GM18499 (cell line): ENCODE data around the gene HPCAL1.
"Not testable (repeated sequence)": the region's sequence is repeated elsewhere in the genome, so short reads cannot be mapped to it uniquely, and the experiment has no call there.

ENCODE experiments used
- ATAC-seq: cut with Tn5 transposase; IDR thresholded peaks from one replicate; pipeline ENCODE4 v1.9.1; 2021; ENCODE audit warnings: moderate number of reproducible peaks; ENCODE audit not compliant: insufficient read depth, unreplicated experiment

HPCAL1 gene

DNA sequence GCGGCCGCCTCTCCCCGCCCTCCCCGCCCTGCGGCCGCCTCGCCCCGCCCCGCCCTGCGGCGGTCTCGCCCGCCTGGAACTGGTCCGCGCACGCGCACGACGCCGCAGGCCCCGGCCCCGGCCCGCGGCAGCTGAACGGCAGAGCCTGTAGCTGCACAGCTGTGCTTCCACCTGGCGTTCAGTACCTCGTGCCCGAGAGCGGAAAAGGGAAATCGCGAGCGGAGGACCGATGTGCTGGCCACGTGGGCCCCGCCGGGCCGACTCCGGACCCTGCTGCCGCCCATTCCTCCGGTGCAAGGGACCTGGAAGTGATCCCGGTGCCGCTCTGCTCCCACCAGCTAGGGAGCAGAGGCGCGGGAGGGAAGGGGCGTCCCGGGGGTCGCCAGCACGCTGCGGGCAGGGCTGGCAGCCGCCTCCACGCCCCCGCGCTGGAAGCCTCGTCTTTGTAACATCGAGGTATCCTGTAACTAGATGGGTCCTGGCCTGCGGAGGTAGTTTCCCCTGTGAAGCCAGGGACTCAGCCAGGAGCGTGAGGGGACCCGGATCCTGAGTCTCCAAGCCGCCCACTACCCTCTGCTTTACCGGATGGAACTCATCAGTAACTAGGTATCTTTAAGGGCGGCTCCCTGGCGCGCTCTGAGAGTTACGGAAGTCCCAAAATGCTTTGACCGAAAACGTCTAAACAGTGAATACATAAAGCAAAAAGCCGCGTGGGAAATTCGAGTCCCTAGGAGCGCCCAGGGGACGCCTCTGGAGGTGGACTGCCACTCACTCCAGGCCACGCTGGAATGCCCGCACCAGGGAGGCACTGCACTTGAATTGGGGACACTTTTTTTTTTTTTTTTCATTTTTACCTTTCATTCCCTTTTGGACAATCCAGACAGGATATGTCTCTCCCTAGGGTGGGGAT is 146.1 kb downstream of the HPCAL1 start:
- peak; percentile 51 for ATAC-seq

DNA sequence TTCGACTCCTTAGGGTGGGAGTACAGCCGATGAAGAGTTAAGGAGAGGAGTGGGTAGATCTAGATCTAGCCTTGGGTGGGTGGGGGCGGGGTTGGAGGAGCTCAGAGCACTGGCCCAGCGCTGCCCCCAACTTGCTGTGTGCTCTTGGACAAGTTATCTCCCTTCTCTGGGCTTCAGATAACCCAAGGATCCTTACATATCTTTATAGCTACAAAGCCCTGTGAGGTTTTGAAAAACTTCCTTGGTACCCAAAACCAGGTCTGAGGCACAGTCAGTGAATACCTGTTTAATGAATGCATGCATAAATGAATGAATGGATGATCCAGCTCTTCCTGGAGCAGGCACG is 146.8 kb downstream of the HPCAL1 start:
- no peak for ATAC-seq

DNA sequence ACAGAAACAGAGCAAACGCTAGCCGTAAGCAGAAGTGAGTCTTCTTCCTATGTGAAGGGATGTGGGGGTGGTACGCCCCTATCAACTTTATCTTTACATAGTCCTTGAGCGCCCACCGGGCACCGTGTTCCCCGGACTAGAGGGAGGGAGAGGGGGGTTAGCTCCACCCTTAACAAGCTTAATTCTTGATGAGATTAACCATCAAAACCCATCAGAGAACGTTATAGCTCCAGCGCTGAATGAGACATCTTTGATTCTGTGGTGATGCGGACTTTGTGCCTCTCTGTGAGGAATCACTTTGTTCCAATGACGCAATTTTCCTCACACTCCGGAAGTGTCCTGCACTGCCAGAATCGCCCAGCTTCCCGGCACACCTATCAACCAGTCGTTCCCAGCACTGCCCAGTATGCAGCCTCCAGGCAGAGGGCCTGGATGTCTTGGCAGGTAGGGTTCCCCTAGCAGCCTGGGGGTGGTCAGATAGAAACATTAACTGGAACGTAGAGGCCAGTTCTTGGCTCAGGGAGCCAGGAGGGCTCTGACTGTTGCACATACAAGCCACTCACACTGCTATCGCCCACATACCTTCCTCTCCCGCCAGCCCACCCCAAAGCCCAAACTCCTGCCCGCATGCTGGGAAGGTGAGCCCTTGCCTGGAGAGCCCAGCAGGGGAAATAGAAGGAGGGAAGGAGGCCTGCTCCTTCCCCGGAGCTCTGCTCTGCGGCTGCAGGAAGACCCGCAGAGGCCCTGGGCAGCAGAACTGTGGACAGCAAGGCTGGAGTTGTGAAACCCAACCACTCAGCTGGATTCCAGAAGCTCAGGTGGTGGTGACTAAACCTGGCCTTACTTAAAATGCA is 147.4 kb downstream of the HPCAL1 start:
- ATAC-seq, result no peak

DNA sequence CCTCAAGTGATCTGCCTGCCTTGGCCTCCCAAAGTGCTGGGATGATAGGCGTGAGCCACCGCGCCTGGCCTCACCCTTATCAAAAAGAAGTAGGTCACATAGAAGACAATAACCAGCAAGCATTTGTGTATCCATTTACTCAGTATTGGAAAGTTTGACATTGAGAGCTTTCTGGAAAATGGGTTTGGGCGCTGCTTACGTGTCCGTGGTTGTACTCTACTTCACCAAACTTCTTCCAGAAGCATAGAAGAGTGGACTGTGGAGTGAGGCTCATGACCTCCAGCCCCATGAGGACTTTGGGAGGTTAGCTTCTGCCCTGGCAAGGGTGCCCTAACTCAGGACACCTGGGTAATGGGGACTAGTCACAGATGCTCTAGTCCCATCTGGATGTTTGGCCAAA is 149.1 kb downstream of the HPCAL1 start:
- no peak for ATAC-seq

DNA sequence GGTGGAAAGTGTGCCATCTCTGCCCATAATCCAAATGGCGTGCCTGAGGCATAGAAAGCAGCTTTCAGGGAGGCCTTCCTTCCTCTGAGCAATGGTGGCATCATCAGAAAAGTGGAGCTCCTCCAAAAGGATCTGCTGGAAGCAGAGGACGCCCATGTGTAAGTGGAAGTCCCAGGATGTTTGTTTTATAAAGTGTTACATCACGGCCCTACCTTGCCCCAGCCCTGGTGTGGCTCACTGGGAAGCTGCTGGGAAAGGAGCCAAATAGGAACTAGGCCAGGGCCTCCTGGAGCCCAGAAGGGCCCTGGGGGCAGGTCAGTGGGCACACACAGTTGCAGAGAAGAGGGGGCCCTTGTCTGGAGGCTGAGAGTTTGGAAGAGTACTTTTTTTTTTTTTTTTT is 149.6 kb downstream of the HPCAL1 start:
- ATAC-seq, result no peak

DNA sequence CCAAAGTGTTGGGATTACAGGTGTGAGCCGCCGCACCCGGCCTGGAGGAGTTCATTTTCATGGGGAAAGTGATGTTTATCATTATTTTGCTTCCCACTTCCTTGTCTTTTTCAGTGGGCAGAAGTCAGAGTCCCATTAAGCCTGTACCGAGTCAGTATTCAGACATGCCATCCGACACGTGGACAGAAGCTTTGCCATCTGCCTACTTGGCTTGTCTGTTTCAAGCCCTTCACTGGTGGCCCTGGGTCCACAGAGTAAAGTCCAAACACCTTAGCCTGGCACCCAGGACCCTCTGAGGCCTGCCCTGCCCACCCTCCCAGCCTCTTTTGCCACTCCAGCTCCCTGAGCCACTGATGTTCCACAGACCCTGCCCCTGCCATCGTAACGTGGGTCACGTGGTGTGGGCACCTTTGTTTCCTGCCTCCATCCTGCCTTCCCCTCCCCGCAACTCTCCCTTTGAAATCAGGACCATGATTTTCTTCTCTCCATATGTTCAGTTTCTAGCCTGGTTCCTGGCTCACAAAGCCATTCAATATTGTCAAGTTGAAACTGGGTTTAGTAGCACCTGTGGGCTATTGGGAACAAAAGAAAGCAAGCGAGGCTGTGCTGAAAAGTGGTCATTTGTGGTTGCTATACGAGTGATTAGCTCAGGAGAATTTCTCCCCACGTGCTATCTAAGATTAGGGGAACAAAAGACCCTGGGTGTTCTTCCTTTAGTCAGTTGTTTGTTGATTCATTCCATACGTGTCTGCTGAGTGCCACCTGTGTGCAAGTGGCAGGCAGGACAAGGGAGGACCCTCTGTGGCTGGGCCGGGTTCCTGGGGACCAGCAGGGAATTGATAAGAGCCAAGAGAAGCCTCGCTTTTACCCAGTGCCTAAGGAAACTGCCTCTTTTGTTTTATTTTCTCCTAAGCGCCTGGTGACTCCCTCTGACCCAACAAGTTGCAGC is 150.5 kb downstream of the HPCAL1 start:
- no peak for ATAC-seq

DNA sequence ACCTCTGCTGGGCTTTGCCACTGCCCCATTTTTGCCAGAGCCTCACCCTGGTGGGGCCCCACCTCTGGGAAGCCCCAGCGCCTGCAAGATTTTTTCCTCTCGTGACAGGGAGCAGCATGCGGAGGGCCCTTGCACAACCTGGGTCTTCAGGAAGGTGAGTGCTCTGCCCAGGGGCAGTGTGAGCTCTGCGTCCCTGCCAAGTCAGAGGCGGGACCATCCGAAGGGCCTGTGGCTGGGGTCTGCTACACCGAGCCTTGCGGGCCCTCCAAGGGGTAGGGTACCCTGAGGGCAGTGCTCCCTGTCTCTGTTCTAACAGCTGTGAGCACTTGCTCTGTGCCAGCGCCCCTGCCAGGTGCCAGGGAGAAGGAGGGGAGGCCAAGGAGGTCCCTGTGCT is 151.2 kb downstream of the HPCAL1 start:
- no peak for ATAC-seq

DNA sequence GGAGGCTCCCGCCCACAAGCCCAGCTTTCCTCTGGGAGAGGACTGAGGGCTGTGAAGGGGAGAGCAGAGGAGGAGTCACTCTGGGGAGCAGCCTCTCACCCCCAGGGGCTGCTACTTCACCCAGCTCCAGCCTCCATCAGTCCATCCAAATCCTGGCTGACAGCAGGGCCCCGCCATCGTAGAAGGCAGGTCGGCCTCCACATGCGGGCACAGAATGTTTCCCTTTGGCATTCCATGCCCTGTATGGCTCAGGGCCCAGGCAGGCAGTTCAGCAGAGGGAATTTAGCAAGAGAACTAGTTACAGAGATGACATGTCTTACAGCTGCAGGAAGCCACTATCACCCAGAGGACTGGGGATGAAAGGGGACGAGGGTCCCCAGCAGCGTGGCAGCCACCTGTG is 151.8 kb downstream of the HPCAL1 start:
- ATAC-seq, result no peak

DNA sequence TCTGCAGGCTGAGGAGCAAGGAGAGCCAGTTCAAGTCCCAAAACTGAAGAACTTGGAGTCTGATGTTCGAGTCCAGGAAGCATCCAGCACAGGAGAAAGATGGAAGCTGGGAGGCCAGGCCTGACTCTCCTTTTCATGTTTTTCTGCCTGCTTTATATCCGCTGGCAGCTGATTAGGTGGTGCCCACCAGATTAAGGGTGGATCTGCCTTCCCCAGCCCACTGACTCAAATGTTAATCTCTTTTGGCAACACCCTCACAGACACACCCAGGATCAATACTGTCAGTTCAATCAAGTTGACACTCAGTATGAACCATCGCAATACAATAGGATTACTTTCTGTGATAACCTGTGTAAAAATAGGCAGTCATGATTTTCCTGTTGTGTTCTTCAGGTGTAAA is 154.5 kb downstream of the HPCAL1 start:
- not testable (repeated sequence) for ATAC-seq

DNA sequence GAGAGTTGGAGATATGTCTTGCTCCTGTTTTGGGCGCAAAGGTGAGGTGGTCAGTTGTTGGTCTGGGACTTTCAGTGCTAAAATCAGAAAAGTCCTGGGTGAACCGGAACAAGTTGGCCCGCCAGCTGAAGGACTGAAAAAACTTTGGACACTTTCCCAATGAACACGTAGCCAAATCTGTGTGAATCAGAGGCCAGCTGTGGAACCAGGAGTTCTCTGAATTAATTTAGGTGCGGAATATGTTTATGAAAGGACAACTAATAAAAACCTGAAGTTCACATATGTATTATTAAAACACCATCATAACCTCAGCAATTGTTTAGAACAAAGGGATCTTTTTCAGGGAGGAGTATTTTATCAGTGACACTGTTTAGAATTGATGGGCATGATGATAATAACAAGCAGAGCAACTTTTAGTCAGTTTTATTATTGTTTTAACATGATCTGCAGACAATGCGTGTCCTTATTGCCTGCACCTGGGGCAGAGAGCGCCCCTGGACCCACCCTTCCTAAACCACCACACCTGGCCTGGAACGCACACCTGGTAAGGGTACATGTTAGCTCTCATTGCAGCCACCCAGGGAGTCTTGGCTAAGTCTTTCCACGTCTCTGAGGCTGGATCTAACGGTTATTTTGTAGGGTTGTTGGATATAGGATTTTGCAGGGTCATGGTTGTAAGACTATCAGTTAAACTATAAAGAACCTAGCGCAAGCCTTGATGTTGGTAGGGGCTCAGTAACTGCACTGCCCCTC is 155.3 kb downstream of the HPCAL1 start:
- ATAC-seq, result no peak

DNA sequence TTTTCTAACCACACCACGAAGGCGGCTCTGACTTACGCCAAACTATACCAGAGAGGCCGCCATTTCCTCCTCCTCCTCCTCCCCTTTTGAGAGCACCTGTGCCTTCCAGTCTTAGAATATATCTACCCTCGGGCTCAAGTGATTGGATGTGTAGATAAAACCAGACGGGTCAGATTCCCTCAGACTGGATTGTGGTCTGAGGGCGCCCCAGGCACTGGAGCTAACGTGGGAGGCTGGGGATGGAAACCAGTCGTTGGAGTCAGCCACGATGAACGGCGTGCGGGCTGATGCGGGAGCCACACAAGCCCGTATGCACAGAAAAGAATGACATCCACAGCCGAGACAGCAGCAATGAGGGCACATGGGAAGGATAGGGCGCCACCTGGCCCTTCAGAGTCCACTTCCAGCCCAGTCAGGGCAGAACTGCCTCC is 157.7 kb downstream of the HPCAL1 start:
- no peak for ATAC-seq

DNA sequence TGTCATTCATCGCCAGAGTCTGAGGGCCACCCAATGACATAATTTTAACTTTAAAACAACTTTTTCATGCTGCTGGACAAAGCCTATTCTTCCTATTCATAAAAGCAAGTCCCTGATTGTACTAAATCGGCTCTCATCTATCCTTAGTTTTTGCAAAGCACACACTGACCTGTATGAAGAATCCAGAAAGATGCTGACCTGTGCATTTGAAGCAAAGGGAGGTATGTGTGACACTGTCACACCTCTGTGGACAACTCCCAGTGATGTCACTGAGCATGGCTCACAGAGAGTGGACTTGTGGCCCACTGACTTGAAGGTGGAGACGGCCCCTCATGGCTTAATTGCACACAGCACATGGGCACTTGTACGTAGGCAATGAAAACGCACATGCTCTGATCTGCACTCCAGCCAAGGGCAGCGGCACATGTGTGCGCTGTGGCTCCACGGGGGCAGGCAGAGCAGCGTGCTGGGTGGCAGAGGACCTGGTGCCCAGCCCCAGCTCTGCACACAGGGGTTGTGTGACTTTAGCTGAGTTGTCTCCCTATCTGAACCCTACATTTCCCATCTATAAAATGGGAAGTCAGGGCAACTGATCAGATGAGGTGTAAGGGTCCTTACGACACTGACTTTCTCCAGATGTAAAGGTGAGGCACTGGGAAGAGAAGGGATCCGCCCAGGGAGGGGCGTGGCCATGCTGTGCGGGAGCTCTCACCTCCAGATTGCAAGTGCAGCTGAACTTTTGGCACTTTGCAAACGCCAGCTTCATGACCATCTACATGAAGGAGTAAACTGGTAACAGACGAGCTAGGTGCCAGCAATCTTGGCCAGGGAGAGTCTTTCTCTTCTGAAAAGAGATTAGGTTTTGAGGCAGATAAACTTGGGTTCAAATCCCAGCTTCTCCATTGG is 159.7 kb downstream of the HPCAL1 start:
- no peak for ATAC-seq

DNA sequence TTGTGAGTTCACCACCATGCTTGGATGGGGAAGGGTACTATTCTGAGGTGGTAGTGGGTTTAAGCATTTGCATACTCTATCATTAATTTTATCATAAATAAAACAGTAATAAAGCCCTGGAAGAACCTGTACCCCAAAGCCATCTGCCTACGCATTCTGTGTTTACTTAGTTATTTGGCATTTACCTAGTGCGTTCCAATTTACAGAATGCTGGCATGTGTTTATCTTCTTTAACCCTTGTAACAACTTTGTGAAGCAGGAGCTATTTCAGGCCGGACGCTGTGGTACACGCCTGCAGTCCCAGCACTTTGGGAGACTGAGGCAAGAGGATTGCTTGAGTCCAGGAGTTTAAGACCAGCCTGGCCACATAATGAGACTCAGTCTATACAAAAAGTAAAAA is 163.2 kb downstream of the HPCAL1 start:
- no peak for ATAC-seq

DNA sequence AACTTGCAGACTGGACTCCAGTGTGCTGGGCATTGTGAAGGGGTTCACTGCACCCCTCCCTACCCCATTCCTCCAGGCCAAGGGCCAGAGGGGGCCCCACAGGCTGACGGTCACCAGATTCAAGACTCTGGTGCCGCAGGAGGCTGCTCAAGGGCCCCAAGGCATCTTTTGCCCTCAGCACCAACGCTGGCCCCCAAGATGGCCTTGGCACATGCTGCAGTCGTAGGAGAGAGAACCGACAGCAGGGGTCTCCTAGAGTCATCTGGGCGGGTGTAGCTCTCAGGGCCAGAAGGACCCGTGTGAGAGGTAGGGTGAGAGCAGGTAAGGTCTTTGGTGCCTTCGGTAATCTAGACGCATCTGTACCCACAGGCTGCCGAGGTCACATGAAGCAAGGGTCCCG is 164.1 kb downstream of the HPCAL1 start:
- ATAC-seq, result no peak

DNA sequence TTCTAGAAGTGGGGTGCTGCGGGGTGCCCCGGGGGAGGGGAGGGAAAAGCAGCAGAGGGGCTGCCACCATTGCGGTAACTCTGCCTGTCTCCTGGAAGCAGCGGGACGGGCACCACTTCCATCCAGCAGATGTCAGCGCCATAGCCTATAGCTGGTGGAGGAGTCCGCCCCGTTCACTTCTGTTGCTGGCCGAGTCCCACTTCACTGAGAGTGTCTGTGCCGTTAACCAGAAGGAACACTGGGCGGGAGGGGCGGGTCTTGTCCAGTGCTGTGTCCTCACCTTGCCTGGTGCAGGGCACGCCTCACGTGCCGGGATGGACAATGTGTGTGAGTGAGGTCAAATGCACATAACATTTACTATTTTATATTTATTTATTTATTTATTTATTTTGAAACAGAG is 164.7 kb downstream of the HPCAL1 start:
- ATAC-seq, result no peak

DNA sequence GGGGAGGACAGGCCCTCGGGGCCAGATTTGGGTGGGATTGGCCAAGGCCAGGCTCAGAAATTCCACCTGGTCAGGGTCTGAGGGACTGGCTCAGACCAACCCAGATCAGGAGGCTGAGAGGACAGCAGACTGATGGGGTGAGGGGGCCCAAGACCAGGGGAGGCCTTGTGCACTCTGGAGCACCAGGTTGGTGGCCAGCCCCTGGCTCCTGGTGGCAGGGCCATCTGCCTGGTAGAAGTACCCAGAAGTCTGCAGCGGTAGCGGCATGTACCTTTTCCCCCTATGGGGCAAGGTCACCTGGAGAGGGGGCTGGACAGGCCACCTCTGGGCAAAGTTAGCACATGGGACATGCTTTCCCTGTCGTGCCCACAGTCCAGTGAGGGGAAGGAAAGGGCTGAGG is 166.6 kb downstream of the HPCAL1 start:
- no peak for ATAC-seq

DNA sequence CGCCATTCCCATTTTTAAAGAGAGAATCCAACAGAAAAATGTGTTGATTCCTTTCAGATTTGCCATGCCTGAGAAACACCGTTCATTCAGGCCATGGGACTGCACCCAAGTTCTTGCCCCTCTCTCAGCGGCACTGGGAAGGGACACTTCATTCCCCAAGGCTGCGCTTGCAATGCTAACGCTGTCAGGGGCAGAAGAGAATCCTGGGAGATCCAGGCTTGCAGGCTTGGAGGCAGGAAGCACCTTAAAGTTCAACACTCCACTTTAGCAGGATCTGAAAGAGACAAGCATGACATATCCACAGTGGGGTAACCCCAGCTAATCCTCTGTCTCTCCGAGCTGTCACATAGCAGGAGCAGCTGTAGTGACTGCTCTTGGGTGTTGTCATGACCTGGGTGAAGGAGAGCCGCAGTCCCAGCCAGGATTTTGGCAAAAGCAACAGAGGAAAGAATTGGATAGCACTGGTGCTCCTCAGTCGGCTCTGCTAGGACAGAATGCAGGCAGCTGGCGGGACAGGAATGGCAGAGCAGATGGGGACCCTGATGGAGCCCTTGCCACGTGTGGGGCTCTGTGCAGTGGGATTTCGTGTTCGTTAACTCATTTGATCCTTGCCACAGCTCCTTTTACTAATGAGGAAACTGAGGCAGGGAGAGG is 167.4 kb downstream of the HPCAL1 start:
- ATAC-seq, result no peak

DNA sequence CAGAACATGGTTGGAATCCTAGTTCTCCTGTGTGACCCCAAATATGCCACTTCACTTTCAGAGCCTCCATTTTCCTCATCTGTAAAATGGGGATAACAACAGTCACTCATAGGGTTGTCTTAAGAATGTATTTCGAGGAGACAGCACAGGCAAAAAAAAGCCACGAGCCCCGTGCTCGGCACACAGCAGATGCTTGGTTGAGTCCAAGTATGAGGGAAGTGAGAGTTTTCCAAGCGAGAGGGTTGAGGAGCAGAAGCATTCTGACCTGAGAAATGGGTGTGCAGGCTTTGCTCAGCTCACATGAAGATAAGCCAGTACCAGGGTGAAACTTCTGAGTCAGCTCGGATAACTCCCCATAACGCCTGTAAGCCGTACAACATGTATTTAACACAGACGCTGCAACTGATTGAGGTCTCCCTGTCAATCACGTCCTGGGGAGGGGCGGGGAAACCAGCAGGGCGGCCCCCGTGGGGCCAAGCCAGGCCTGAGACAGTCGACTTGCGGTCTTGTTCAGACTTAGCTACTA is 168.4 kb downstream of the HPCAL1 start:
- no peak for ATAC-seq
